ENCODE measurements around the gene TDRD3. TPM values are rescaled to one million over a fixed set of nuclear protein-coding genes. Genes with fewer than 3 reads are reported as not detected.
"Not testable (repeated sequence)": the region's sequence is repeated elsewhere in the genome, so short reads cannot be mapped to it uniquely, and the experiment has no call there.

TDRD3 gene
- total RNA-seq, 1 donor from 2014 or later: 10.7 TPM

DNA sequence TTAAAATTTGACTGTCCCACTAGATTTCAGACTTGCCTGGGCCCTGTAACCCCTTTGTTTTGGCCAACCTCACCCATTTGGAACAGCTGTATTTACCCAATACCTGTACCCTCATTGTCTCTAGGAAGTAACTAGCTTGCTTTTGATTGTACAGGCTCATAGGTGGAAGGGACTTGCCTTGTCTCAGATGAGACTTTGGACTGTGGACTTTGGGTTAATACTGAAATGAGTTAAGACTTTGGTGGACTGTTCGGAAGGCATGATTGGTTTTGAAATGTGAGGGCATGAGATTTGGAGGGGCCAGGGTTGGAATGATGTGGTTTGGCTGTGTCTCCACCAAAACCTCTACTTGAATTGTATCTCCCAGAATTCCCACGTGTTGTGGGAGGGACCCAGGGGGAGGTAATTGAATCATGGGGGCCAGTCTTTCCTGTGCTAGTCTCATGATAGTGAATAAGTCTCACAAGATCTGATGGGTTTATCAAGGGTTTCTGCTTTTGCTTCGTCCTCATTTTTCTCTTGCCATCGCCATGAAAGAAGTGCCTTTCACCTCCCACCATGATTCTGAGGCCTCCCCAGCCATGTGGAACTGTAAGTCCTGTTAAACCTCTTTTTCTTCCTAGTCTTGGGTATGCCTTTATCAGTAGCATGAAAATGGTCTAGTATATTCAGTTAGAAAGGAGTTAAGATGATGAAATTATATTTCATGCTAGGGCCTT is 12.7 kb downstream of the TDRD3 start:
- not testable (repeated sequence) for H3K4me1 ChIP-seq (ENCODE audit: insufficient read depth, low read length); H3K27ac ChIP-seq (ENCODE audit: low read depth, low read length); H3K27me3 Mint-ChIP-seq (ENCODE audit: low read depth, unreplicated experiment); H3K4me3 ChIP-seq (ENCODE audit: insufficient read depth, low read depth, low read length); H3K4me3 Mint-ChIP-seq (ENCODE audit: unreplicated experiment); H3K9ac ChIP-seq (ENCODE audit: low read length); H2AFZ ChIP-seq (ENCODE audit: low read depth, low read length); H3K4me2 ChIP-seq (ENCODE audit: low read length); H3K4me1 Mint-ChIP-seq (ENCODE audit: low read depth, unreplicated experiment); H3K27ac Mint-ChIP-seq (ENCODE audit: unreplicated experiment); H3K36me3 Mint-ChIP-seq (ENCODE audit: low read depth, unreplicated experiment); H3K9me3 ChIP-seq (ENCODE audit: insufficient read depth, low read depth, low read length); H3K36me3 ChIP-seq (ENCODE audit: insufficient read depth, low read length); FAIRE-seq; H3K27me3 ChIP-seq (ENCODE audit: insufficient read depth, low read length); DNase-seq (ENCODE audit: low read depth); H4K20me1 ChIP-seq (ENCODE audit: insufficient read depth, low read length); H3K9me3 Mint-ChIP-seq (ENCODE audit: unreplicated experiment)
- H3K79me2 ChIP-seq (ENCODE audit: insufficient read depth, low read length): peaks cover 54% of the 10 kb centered on the region

DNA sequence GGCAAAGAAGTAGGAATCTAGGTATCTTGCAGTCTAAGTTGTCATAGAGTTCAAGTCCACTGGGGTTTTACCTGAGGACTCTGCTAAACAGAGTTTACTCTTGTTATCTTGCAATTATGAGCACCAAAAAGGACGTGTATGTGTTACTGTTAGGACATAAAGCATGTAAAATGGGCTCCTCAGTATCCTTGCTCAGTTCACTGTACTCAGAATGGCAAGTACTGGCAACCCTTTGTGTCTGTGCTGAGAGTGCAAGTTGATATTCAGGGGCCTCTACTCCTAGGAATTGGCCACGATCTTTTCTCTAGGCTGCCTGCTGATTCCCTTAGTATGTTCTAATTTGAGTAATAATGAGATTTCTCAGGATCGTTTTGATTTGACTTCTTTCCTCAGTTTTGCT is 13.3 kb downstream of the TDRD3 start:
- no peak overlapping the region for H3K9ac ChIP-seq (ENCODE audit: low read length)
- H3K4me2 ChIP-seq (ENCODE audit: low read length): no peak overlapping the region
- peaks cover 50% of the 10 kb centered on the region for H3K79me2 ChIP-seq (ENCODE audit: insufficient read depth, low read length)
- H2AFZ ChIP-seq (ENCODE audit: low read depth, low read length): no peak overlapping the region
- no peak overlapping the region for H3K27ac ChIP-seq (ENCODE audit: low read depth, low read length)
- Mint-ChIP-seq H3K36me3 (ENCODE audit: low read depth, unreplicated experiment) (peaks cover 3% of the 10 kb centered on the region), H3K4me1 (ENCODE audit: low read depth, unreplicated experiment) (no peaks in the 10 kb centered on the region), H3K9me3 (ENCODE audit: unreplicated experiment) (peaks cover 6% of the 10 kb centered on the region), H3K27me3 (ENCODE audit: low read depth, unreplicated experiment) (no peaks in the 10 kb centered on the region), H3K4me3 (ENCODE audit: unreplicated experiment) (no peak overlapping the region), H3K27ac (ENCODE audit: unreplicated experiment) (no peak overlapping the region)
- DNase-seq (ENCODE audit: low read depth) (no peak), FAIRE-seq (no peak)
- H3K4me3 ChIP-seq (ENCODE audit: insufficient read depth, low read depth, low read length): no peak overlapping the region
- TF ChIP-seq, protein P1, sequence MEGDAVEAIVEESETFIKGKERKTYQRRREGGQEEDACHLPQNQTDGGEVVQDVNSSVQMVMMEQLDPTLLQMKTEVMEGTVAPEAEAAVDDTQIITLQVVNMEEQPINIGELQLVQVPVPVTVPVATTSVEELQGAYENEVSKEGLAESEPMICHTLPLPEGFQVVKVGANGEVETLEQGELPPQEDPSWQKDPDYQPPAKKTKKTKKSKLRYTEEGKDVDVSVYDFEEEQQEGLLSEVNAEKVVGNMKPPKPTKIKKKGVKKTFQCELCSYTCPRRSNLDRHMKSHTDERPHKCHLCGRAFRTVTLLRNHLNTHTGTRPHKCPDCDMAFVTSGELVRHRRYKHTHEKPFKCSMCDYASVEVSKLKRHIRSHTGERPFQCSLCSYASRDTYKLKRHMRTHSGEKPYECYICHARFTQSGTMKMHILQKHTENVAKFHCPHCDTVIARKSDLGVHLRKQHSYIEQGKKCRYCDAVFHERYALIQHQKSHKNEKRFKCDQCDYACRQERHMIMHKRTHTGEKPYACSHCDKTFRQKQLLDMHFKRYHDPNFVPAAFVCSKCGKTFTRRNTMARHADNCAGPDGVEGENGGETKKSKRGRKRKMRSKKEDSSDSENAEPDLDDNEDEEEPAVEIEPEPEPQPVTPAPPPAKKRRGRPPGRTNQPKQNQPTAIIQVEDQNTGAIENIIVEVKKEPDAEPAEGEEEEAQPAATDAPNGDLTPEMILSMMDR (IDR thresholded peaks at IDR 0.05; ENCODE audit: insufficient read depth, low read depth, low read length): no peak
- no peak for TF ChIP-seq EZH2 (IDR thresholded peaks at IDR 0.05; ENCODE audit: insufficient read depth, low read length)
- no peaks in the 10 kb centered on the region for H3K27me3 ChIP-seq (ENCODE audit: insufficient read depth, low read length)
- H3K36me3 ChIP-seq (ENCODE audit: insufficient read depth, low read length): no peaks in the 10 kb centered on the region
- no peaks in the 10 kb centered on the region for H3K4me1 ChIP-seq (ENCODE audit: insufficient read depth, low read length)
- H4K20me1 ChIP-seq (ENCODE audit: insufficient read depth, low read length): peaks cover 5% of the 10 kb centered on the region
- no peaks in the 10 kb centered on the region for H3K9me3 ChIP-seq (ENCODE audit: insufficient read depth, low read depth, low read length)

DNA sequence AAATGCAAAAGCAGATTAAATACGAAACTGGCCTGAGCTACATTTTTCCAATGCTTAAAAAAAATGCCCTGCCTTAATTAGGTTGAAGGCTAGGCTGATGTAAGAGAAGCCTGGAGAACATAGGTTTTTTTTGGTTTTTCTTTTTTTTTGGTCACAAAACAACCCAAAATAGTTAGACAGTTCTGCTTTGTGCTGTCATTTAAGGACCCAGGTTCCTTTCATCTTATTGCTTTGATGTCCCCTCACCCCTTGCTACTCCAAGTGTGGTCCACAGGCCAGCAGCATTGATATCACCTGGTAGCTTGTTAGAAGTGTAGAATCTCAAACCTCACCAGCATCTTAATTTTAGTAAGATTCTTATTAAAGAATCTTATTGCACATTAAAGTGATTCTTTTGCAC is 14.4 kb downstream of the TDRD3 start:
- Histone ChIP-seq H3K27me3 (ENCODE audit: insufficient read depth, low read length) (no peaks in the 10 kb centered on the region), H3K79me2 (ENCODE audit: insufficient read depth, low read length) (peaks cover 45% of the 10 kb centered on the region), H3K4me1 (ENCODE audit: insufficient read depth, low read length) (no peaks in the 10 kb centered on the region), H3K36me3 (ENCODE audit: insufficient read depth, low read length) (no peaks in the 10 kb centered on the region), H3K9me3 (ENCODE audit: insufficient read depth, low read depth, low read length) (no peaks in the 10 kb centered on the region), H3K4me3 (ENCODE audit: insufficient read depth, low read depth, low read length) (no peak overlapping the region), H3K9ac (ENCODE audit: low read length) (no peak overlapping the region), H3K27ac (ENCODE audit: low read depth, low read length) (no peak overlapping the region), H2AFZ (ENCODE audit: low read depth, low read length) (no peak overlapping the region), H3K4me2 (ENCODE audit: low read length) (no peak overlapping the region), H4K20me1 (ENCODE audit: insufficient read depth, low read length) (no peaks in the 10 kb centered on the region)
- Mint-ChIP-seq H3K4me3 (ENCODE audit: unreplicated experiment) (no peak overlapping the region), H3K9me3 (ENCODE audit: unreplicated experiment) (peaks cover 6% of the 10 kb centered on the region), H3K27ac (ENCODE audit: unreplicated experiment) (no peak overlapping the region), H3K27me3 (ENCODE audit: low read depth, unreplicated experiment) (no peaks in the 10 kb centered on the region), H3K36me3 (ENCODE audit: low read depth, unreplicated experiment) (peaks cover 3% of the 10 kb centered on the region), H3K4me1 (ENCODE audit: low read depth, unreplicated experiment) (no peaks in the 10 kb centered on the region)
- DNase-seq (ENCODE audit: low read depth) (no peak), FAIRE-seq (no peak)
- TF ChIP-seq EZH2 (IDR thresholded peaks at IDR 0.05; ENCODE audit: insufficient read depth, low read length): no peak
- TF ChIP-seq, protein P1 (IDR thresholded peaks at IDR 0.05; ENCODE audit: insufficient read depth, low read depth, low read length): no peak
